Diencephalon (tissue), 1 donor: Measurements from ENCODE around the gene MPP2. TPM values are rescaled to one million over a fixed set of nuclear protein-coding genes. Genes with fewer than 3 reads are reported as not detected.

Experiments
- total RNA-seq: library from RNA; depleted of rRNA; stranded (reverse); fragments of >200 nt; gene quantifications from one replicate; pipeline ENCODE4 v1.2.3, GENCODE V29; 2014

MPP2 gene, protein sequence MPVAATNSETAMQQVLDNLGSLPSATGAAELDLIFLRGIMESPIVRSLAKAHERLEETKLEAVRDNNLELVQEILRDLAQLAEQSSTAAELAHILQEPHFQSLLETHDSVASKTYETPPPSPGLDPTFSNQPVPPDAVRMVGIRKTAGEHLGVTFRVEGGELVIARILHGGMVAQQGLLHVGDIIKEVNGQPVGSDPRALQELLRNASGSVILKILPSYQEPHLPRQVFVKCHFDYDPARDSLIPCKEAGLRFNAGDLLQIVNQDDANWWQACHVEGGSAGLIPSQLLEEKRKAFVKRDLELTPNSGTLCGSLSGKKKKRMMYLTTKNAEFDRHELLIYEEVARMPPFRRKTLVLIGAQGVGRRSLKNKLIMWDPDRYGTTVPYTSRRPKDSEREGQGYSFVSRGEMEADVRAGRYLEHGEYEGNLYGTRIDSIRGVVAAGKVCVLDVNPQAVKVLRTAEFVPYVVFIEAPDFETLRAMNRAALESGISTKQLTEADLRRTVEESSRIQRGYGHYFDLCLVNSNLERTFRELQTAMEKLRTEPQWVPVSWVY
- 35.8 TPM for total RNA-seq

GRCh38 chr17:43907425-43907981 is at the start of gene MPP2:
TSS of gene MPP2 (minus strand) at chr17:43907536. CDS start at chr17:43904460, 3,076 bp downstream.

GRCh38 chr17:43953746-43954145 is 46.4 kb upstream of the MPP2 start, which contains the start of gene PYY:
TSS of gene PYY (minus strand) at chr17:43953940. CDS start at chr17:43953483, 457 bp downstream.

DNA sequence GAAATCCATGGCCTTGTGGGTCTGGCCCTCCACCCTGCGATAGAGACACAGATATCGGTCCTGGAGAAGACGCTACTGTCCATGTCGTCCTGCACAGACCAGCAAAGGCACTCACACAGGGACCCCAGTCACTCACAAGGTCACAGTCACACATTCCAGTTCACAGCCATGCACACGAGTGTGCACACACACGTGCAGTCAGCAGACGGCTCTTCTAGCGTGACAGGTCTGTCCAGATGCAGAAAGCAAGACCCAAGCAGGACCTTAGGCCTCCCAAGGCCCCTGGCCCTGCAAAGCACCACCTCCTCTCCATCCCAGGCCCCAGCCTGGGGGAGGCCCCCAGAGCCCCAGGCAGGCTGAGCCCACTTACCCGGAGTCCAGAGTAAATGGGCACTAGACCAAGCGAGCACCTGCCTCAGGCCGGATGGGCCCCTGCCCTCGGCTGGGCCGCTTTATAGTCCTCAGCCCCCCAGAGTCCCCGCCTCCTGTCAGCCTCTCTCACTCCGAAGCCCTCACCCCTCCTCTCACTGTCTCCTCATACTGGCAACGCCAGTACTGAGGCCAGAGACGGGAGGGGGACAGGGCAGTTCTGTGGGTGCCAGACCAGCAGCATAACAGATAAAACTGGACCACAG is 34.8 kb upstream of the MPP2 start, which contains the start of gene PPY:
Gene PPY, minus strand, starts transcription at position 426 of the 635 bp plus-strand sequence. CDS start 822 bp downstream, outside the sequence.

DNA sequence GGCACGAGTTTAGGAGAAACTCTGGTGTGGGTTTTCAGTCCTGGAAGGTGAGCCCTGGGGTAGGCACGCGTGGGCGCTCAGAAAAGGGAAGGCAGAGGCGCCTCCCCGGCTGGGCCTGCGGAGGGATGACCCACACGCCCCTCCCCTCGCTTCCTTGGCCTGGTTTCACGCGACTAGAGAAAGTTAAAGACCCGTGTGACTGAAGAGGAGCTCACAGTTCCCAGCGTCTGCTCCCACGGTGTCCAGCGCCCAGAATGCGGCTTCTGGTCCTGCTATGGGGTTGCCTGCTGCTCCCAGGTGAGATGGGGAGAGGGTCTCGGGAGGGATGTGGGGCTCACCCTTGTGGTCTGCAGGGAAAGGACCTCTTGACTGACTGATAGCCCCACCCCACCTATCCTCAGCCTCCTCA is 60.4 kb downstream of the MPP2 start, which contains the start of gene CD300LG:
Gene CD300LG, plus strand, starts transcription at position 214 of the 409 bp plus-strand sequence. Its CDS starts 41 bp downstream, at position 255.

DNA sequence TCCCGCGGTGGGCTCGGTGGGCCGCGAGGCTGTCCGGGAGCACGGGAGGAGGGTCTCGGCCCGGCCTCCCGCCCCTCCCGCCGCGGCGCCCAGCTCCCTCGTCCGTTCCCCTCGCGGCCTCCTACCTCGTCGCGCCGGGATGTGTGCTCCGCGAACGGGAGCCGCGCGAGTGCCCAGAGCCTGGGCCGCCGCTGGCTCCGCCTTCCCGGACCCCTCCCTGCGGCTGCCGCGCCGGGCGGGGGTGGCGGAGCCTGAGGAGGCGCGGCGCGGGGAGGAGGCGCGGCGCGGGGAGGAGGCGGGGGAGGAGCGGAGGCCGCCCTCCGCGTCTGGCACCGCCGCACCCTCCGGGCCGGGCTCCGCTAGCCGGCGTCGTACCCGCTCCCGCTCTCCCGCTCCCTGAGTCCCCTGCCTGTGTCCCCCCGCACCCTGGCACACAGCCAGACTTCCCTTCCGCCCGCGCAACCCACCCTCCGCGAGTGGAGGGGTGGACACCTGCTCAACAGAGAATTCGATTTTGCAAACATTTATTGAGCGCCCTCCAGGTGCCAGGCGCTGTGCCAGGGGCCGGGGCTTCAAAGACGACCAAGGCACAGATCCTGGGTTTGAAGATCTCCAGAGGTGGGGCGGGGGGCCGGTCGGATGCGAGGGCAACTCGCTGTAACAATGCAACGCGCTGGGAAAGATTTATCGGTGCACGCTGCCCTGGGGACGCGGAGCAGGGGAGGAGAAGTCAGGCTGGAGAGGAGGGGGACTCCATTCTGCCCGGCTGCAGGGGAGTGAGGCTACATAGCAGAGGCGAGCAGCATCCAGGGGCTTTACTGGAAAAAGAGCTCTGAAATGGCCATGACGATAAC is 74.1 kb downstream of the MPP2 start, which contains the start of gene MPP3:
Gene MPP3, minus strand, starts transcription at position 171 of the 854 bp plus-strand sequence. CDS start 1,240 bp downstream, outside the sequence.

Other genes starting within 250 kb of the MPP2 start
- not detected for gene MEOX1, start 245.6 kb downstream of the MPP2 start, total RNA-seq
- gene SOST, start 148.7 kb downstream of the MPP2 start, total RNA-seq: 0.23 TPM
- gene DUSP3, start 128.6 kb downstream of the MPP2 start, total RNA-seq: 42.2 TPM
- gene CFAP97D1, start 127.1 kb downstream of the MPP2 start, total RNA-seq: not detected
- gene MPP3, start 74.4 kb downstream of the MPP2 start, total RNA-seq: 29.8 TPM
- gene CD300LG, start 60.4 kb downstream of the MPP2 start, total RNA-seq: not detected
- not detected for gene PPY, start 34.9 kb upstream of the MPP2 start, total RNA-seq
- not detected for gene PYY, start 46.4 kb upstream of the MPP2 start, total RNA-seq
- gene NAGS, start 97.1 kb upstream of the MPP2 start, total RNA-seq: 4.8 TPM
- 28.8 TPM for gene TMEM101, start 107.4 kb upstream of the MPP2 start, total RNA-seq
- 36.7 TPM for gene LSM12, start 159.1 kb upstream of the MPP2 start, total RNA-seq
- gene G6PC3, start 163.2 kb upstream of the MPP2 start, total RNA-seq: 24.7 TPM
- 82.4 TPM for gene HDAC5, start 216.1 kb upstream of the MPP2 start, total RNA-seq
- gene HROB, start 234.4 kb upstream of the MPP2 start, total RNA-seq: 1.8 TPM